Prostate gland (tissue), 2 donors: Measurements from ENCODE around the gene GPC5. TPM values are rescaled to one million over a fixed set of nuclear protein-coding genes. Genes with fewer than 3 reads are reported as not detected.
"Not testable (repeated sequence)": the region's sequence is repeated elsewhere in the genome, so short reads cannot be mapped to it uniquely, and the experiment has no call there.

Experiments used
- DNase-seq: peaks from one replicate; pipeline ENCODE4 v3.0.0-alpha.2; 2019; ENCODE audit warnings: low spot score
- H3K27ac ChIP-seq, 2 donors: fragments of 200-600 bp; sonication (generic); 2 replicates each; pipeline ENCODE4 v1.5.1; 2017 to 2019
- H3K27me3 ChIP-seq: fragments of 200-600 bp; sonication (generic); replicated peaks from 2 replicates; pipeline ENCODE4 v1.5.1; 2019; ENCODE audit not compliant: insufficient read depth
- H3K36me3 ChIP-seq, 2 donors: fragments of 200-600 bp; sonication (generic); 1 replicate in 1 of 2; 2 replicates in 1 of 2; pipeline versions ENCODE4 v1.5.1 to v1.8.1; 2017 to 2019
- H3K4me1 ChIP-seq: fragments of 200-600 bp; sonication (generic); replicated peaks from 2 replicates; pipeline ENCODE4 v1.5.1; 2019
- H3K4me3 ChIP-seq, 2 donors: fragments of 200-600 bp; sonication (generic); 2 replicates each; pipeline ENCODE4 v1.5.1; 2017 to 2019
- H3K9me3 ChIP-seq: fragments of 200-600 bp; sonication (generic); 2 replicates; pipeline ENCODE4 v1.5.1; 2017
- CTCF ChIP-seq, 4 experiments: fragments of 200-600 bp in 2 of 4; fragments of 450-650 bp in 2 of 4; sonication (generic) in 2 of 4; IDR thresholded peaks; 1 replicate in 3 of 4; 2 replicates in 1 of 4; pipeline ENCODE4 v1.5.1; 2016 to 2019; ENCODE audit warnings: antibody characterized with exemption in 4 of 4, mild to moderate bottlenecking in 2 of 4, moderate library complexity in 2 of 4
- POLR2A ChIP-seq: fragments of 450-650 bp; IDR thresholded peaks from one replicate; pipeline ENCODE4 v1.6.1; 2016; ENCODE audit warnings: antibody characterized with exemption, mild to moderate bottlenecking
- POLR2AphosphoS5 ChIP-seq: sonication (generic); formaldehyde crosslinking; IDR thresholded peaks from one replicate; pipeline ENCODE4 v1.6.1; 2017; ENCODE audit warnings: antibody characterized with exemption
- WGBS: methylation state at CpG from one replicate; pipeline ENCODE4 v1.1.5; 2018; 5-methylcytosine and 5-hydroxymethylcytosine counted together
- intact Hi-C: fragments of 100-400 bp; cut with DNase I; formaldehyde crosslinking; loops from one replicate; pipeline ENCODE4 v1.14.2; 2022
- total RNA-seq, 2 donors: library from RNA; depleted of rRNA; stranded (reverse); fragments of >200 nt; gene quantifications; one replicate each; pipeline ENCODE4 v1.1.0, GENCODE V29; 2016

The GPC5 gene
- total RNA-seq, 2 donors from 2014 or later = 0.23 to 35.0 TPM

- TF ChIP-seq POLR2A (no peak), POLR2AphosphoS5 (no peak), CTCF (IDR thresholded peaks at IDR 0.05) (no peak)
- no peak for DNase-seq
- no peaks in the 10 kb centered on the region for H3K36me3 ChIP-seq
- intact Hi-C loops = no loop called here
- H3K27me3 ChIP-seq = no peaks in the 10 kb centered on the region
- no peaks in the 10 kb centered on the region for H3K4me1 ChIP-seq
- H3K9me3 ChIP-seq = no peaks in the 10 kb centered on the region
- no peak overlapping the region for H3K27ac ChIP-seq
- no peak overlapping the region for H3K4me3 ChIP-seq
Observed at GRCh38 chr13:91660076-91660415, 261.6 kb downstream of the GPC5 start.

GRCh38 chr13:91661692-91662490 lies 263.5 kb downstream of the GPC5 start:
- WGBS = 42% methylated on average over 4 of the region's 4 CpGs
- Histone ChIP-seq H3K36me3 (no peaks in the 10 kb centered on the region), H3K4me3 (no peak overlapping the region), H3K27ac (no peak overlapping the region), H3K27me3 (no peaks in the 10 kb centered on the region), H3K9me3 (no peaks in the 10 kb centered on the region), H3K4me1 (no peaks in the 10 kb centered on the region)
- TF ChIP-seq POLR2AphosphoS5 = no peak
- TF ChIP-seq CTCF (IDR thresholded peaks at IDR 0.05) = no peak
- no peak for TF ChIP-seq POLR2A
- intact Hi-C loops = no loop called here
- no peak for DNase-seq

GRCh38 chr13:91664039-91664438 lies 265.6 kb downstream of the GPC5 start:
- DNase-seq = no peak
- TF ChIP-seq POLR2AphosphoS5 (no peak), CTCF (IDR thresholded peaks at IDR 0.05) (no peak), POLR2A (no peak)
- 66% methylated on average over 3 of the region's 3 CpGs for WGBS
- no peaks in the 10 kb centered on the region for H3K36me3 ChIP-seq
- H3K9me3 ChIP-seq = no peaks in the 10 kb centered on the region
- no peak overlapping the region for H3K27ac ChIP-seq
- no peaks in the 10 kb centered on the region for H3K27me3 ChIP-seq
- no peaks in the 10 kb centered on the region for H3K4me1 ChIP-seq
- intact Hi-C loops = no loop called here
- H3K4me3 ChIP-seq = no peak overlapping the region

GRCh38 chr13:91667486-91667885 lies 269.1 kb downstream of the GPC5 start:
- 81% methylated on average over 2 of the region's 2 CpGs for WGBS
- Histone ChIP-seq H3K4me1 (no peaks in the 10 kb centered on the region), H3K27me3 (no peaks in the 10 kb centered on the region), H3K36me3 (no peaks in the 10 kb centered on the region), H3K9me3 (no peaks in the 10 kb centered on the region), H3K27ac (no peak overlapping the region), H3K4me3 (no peak overlapping the region)
- intact Hi-C loops = no loop called here
- TF ChIP-seq POLR2AphosphoS5 (no peak), POLR2A (no peak), CTCF (IDR thresholded peaks at IDR 0.05) (no peak)
- DNase-seq = no peak

- no peak for DNase-seq
- H3K9me3 ChIP-seq = no peaks in the 10 kb centered on the region
- H3K27me3 ChIP-seq = no peaks in the 10 kb centered on the region
- H3K4me3 ChIP-seq = no peak overlapping the region
- no peaks in the 10 kb centered on the region for H3K36me3 ChIP-seq
- TF ChIP-seq CTCF (IDR thresholded peaks at IDR 0.05) (no peak), POLR2AphosphoS5 (no peak), POLR2A (no peak)
- intact Hi-C loops = no loop called here
- H3K27ac ChIP-seq = no peak overlapping the region
- 73% methylated on average over 5 of the region's 5 CpGs for WGBS
- H3K4me1 ChIP-seq = no peaks in the 10 kb centered on the region
Observed at GRCh38 chr13:91668866-91669495, 270.6 kb downstream of the GPC5 start.

GRCh38 chr13:91674347-91674746 lies 275.9 kb downstream of the GPC5 start:
- H3K4me3 ChIP-seq, H3K9me3 ChIP-seq, H3K4me1 ChIP-seq, DNase-seq, H3K36me3 ChIP-seq, H3K27me3 ChIP-seq, intact Hi-C loops, H3K27ac ChIP-seq: not testable (repeated sequence)
- 97% methylated on average over 15 of the region's 15 CpGs for WGBS
